NCI-H1092 treated with DMSO at 0.1 percent for 48 hours (cell line): Measurements from ENCODE around the gene POLG.
"Not testable (repeated sequence)": the region's sequence is repeated elsewhere in the genome, so short reads cannot be mapped to it uniquely, and the experiment has no call there.

Experiments used
- DNase-seq: peaks from one replicate; lab custom pipeline; 2025; lab: John Stamatoyannopoulos, UW

The POLG gene

GRCh38 chr15:89282631-89283030 is 52.0 kb downstream of the POLG start:
- DNase-seq: no peak

- no peak for DNase-seq
Observed at GRCh38 chr15:89278307-89278706, 56.3 kb downstream of the POLG start.

GRCh38 chr15:89277281-89277680 is 57.3 kb downstream of the POLG start:
- DNase-seq: not testable (repeated sequence)
